H1 (cell line): Measurements from ENCODE around the gene TMEM82.

ENCODE experiments used
- CBX8 ChIP-seq: fragments of 300-800, 300-1000 bp; sonication (generic); IDR thresholded peaks from 2 replicates; pipeline ENCODE4 v1.7.1; 2016; ENCODE audit warnings: low read depth, low read length, borderline replicate concordance
- POLR2A ChIP-seq, 2 experiments: IDR thresholded peaks; 1 replicate in 1 of 2; 2 replicates in 1 of 2; pipeline ENCODE4 v1.6.1; 2011; ENCODE audit warnings: low read depth in 2 of 2, low read length in 2 of 2, mild to moderate bottlenecking in 2 of 2; ENCODE audit errors: control extremely low read depth in 1 of 2
- TEAD4 ChIP-seq: IDR thresholded peaks from 2 replicates; pipeline ENCODE4 v1.6.1; 2012; ENCODE audit warnings: low read depth, low read length, inconsistent platforms, mixed read lengths
- TF ChIP-seq, protein P1 (sequence below), 3 experiments: IDR thresholded peaks; 1 replicate in 2 of 3; 2 replicates in 1 of 3; pipeline versions ENCODE4 v1.5.1 to v1.6.1; 2011; ENCODE audit warnings: low read length in 3 of 3, mild to moderate bottlenecking in 3 of 3, inconsistent platforms in 2 of 3, low read depth in 1 of 3, moderate library complexity in 1 of 3; ENCODE audit not compliant: insufficient read depth in 1 of 3; ENCODE audit errors: control extremely low read depth in 1 of 3

DNA sequence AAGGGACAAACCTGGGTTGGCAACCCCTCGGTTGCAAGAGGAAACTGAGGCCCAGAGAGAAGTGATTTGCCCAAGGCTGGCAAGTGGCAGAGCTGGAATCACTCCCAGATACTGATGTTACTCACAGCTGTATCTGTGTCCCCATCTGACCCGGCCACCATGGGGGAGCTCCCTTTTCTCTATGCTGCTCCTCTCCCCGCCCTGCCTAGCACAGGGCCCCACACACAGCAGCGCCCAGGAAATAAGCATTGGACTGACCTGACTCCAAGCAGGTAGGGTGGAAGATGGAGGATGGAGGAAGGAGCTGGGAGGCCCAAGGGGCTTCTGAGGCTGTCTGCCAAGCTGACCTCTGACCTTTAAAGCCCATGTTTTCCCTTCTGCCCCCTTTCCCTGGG is 13.3 kb downstream of the TMEM82 start:
- TF ChIP-seq, protein P1, sequence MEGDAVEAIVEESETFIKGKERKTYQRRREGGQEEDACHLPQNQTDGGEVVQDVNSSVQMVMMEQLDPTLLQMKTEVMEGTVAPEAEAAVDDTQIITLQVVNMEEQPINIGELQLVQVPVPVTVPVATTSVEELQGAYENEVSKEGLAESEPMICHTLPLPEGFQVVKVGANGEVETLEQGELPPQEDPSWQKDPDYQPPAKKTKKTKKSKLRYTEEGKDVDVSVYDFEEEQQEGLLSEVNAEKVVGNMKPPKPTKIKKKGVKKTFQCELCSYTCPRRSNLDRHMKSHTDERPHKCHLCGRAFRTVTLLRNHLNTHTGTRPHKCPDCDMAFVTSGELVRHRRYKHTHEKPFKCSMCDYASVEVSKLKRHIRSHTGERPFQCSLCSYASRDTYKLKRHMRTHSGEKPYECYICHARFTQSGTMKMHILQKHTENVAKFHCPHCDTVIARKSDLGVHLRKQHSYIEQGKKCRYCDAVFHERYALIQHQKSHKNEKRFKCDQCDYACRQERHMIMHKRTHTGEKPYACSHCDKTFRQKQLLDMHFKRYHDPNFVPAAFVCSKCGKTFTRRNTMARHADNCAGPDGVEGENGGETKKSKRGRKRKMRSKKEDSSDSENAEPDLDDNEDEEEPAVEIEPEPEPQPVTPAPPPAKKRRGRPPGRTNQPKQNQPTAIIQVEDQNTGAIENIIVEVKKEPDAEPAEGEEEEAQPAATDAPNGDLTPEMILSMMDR (IDR thresholded peaks at IDR 0.05; ENCODE audit: control extremely low read depth in 1 of 3, insufficient read depth in 1 of 3, low read depth in 1 of 3, low read length in 3 of 3) = no peak
- TF ChIP-seq POLR2A (IDR thresholded peaks at IDR 0.05; ENCODE audit: control extremely low read depth in 1 of 2, low read depth in 2 of 2, low read length in 2 of 2) = no peak
- TF ChIP-seq TEAD4 = no peak
- no peak for TF ChIP-seq CBX8
